ENCODE measurements around the gene SFXN1. TPM values are rescaled to one million over a fixed set of nuclear protein-coding genes. Genes with fewer than 3 reads are reported as not detected.

Gene SFXN1
- total and polyA plus RNA-seq, 2 of the 4 experiments (the other 2 are of a cell fraction), result 131 to 410 TPM

DNA sequence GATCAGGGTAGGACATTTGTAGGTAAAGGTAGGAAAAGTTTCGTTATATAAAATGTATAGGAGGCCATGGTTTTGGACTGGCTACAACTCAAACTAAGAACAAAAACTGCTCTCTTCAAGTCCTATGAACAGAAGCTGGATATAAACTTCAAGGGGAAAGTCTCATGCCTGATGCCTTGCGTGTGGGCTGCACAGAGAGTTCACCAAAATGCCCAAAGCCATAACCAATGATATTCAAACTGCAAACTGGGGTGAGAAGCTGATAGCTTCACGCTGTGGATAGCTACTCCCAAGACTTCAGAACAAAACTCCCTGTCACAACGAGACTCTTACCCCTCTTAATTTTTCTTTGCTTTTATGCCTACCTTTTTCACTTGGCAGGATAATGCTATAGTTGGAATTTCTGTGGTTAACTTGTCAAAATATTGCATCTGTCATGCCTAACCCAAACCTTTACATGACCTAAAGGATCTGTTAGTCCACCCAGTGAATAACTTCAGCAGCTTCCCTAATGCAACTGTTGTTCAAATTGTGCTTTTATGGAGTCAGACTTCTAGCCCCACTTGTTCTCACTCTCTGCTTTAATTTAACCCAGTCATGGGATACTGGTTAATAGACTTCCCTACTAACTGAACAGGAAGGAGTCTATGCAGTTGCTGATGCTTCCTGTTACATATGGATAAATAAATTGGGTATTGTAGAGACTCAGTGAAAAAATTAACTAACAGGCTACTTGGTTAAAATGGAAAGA is 71.9 kb downstream of the SFXN1 start:
- Histone ChIP-seq H3K27me3 (ENCODE audit: control insufficient read depth, insufficient read depth, low read length) (peaks cover 2% of the 10 kb centered on the region; the same call in 1 of the 2 replicates), H3K23ac (ENCODE audit: low read depth, low read length) (no peak overlapping the region), H3K4ac (ENCODE audit: low read depth, low read length) (no peak overlapping the region), H3K14ac (replicated peaks; ENCODE audit: low read depth, low read length) (no peak overlapping the region), H4K91ac (ENCODE audit: insufficient read depth, low read depth, low read length) (no peak overlapping the region), H2BK20ac (ENCODE audit: low read depth, low read length) (no peak overlapping the region), H3K9me1 (ENCODE audit: insufficient read depth, low read length) (no peaks in the 10 kb centered on the region), H2BK120ac (ENCODE audit: low read depth, low read length) (no peak overlapping the region), H3K36me3 (ENCODE audit: control insufficient read depth, insufficient read depth, low read length) (no peaks in the 10 kb centered on the region), H2AK9ac (replicated peaks; ENCODE audit: low read depth, low read length, poor library complexity) (no peak overlapping the region), H3K4me1 (ENCODE audit: control insufficient read depth, insufficient read depth, low read length) (no peaks in the 10 kb centered on the region), H2AFZ (replicated peaks; ENCODE audit: low read length, poor library complexity) (no peak overlapping the region), H3K79me1 (ENCODE audit: low read depth in 1 of 2, low read length in 2 of 2) (no peaks in the 10 kb centered on the region), H3K18ac (ENCODE audit: low read depth, low read length) (no peak overlapping the region), H3K9me3 (ENCODE audit: control insufficient read depth, insufficient read depth, low read length) (no peaks in the 10 kb centered on the region), H4K20me1 (ENCODE audit: insufficient read depth, low read length) (no peaks in the 10 kb centered on the region), H3K56ac (ENCODE audit: extremely low read depth, insufficient read depth, low read length) (no peak overlapping the region), H3K27ac (ENCODE audit: insufficient read depth, low read length) (no peak overlapping the region), H3K4me2 (ENCODE audit: low read depth, low read length) (no peak overlapping the region), H3K9ac (ENCODE audit: low read depth, low read length) (no peak overlapping the region), H2BK15ac (ENCODE audit: low read depth, low read length) (no peak overlapping the region), H2BK5ac (ENCODE audit: low read depth, low read length, poor library complexity, severe bottlenecking) (no peak overlapping the region), H4K8ac (ENCODE audit: low read depth in 2 of 2, low read length in 2 of 2) (no peak overlapping the region), H2AK5ac (ENCODE audit: low read depth, low read length) (no peak overlapping the region), H3K4me3 (ENCODE audit: insufficient read depth, low read depth, low read length) (no peak overlapping the region), H4K5ac (ENCODE audit: low read depth, low read length) (no peak overlapping the region)
- dilution Hi-C loops (cut with HindIII; ENCODE audit: low sequenced_read_pairs, unreplicated experiment), result no loop called here
- TF ChIP-seq CTCF (conservative IDR thresholded peaks at IDR 0.05; ENCODE audit: low read depth, low read length) (no peak), RAD21 (IDR thresholded peaks at IDR 0.05; ENCODE audit: low read length) (no peak), BHLHE40 (IDR thresholded peaks at IDR 0.05; ENCODE audit: low read depth, low read length) (no peak), MAFK (IDR thresholded peaks at IDR 0.05; ENCODE audit: low read depth, low read length) (no peak), USF2 (IDR thresholded peaks at IDR 0.05; ENCODE audit: low read depth, low read length) (no peak), RCOR1 (IDR thresholded peaks at IDR 0.05; ENCODE audit: insufficient replicate concordance, low read length) (no peak), MXI1 (IDR thresholded peaks at IDR 0.05; ENCODE audit: borderline replicate concordance, low read depth, low read length) (no peak), RFX5 (IDR thresholded peaks at IDR 0.05; ENCODE audit: low read depth, low read length) (no peak), MAZ (IDR thresholded peaks at IDR 0.05; ENCODE audit: borderline replicate concordance, low read depth, low read length) (no peak), NFE2L2 (IDR thresholded peaks at IDR 0.05; ENCODE audit: low read depth, low read length) (no peak), FOS (IDR thresholded peaks at IDR 0.05; ENCODE audit: low read depth, low read length) (no peak), POLR2A (IDR thresholded peaks at IDR 0.05; ENCODE audit: low read depth, low read length) (no peak), CHD1 (IDR thresholded peaks at IDR 0.05; ENCODE audit: low read depth, low read length) (no peak), CEBPB (IDR thresholded peaks at IDR 0.05; ENCODE audit: low read depth, low read length) (no peak), SMC3 (IDR thresholded peaks at IDR 0.05; ENCODE audit: low read depth, low read length) (no peak)
- TF ChIP-seq, protein P1, sequence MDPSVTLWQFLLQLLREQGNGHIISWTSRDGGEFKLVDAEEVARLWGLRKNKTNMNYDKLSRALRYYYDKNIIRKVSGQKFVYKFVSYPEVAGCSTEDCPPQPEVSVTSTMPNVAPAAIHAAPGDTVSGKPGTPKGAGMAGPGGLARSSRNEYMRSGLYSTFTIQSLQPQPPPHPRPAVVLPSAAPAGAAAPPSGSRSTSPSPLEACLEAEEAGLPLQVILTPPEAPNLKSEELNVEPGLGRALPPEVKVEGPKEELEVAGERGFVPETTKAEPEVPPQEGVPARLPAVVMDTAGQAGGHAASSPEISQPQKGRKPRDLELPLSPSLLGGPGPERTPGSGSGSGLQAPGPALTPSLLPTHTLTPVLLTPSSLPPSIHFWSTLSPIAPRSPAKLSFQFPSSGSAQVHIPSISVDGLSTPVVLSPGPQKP (IDR thresholded peaks at IDR 0.05; ENCODE audit: borderline replicate concordance, low read depth, low read length), result no peak
- BruUV-seq (replicated peaks), result no TSS peak
- CTCF ChIA-PET, result no interaction called here
- WGBS, 2 experiments (ENCODE audit: extremely low coverage in 2 of 2, insufficient read length in 1 of 2), result no CpG with 5 or more reads among the region's 4 CpGs
- POLR2A ChIA-PET (ENCODE audit: unreplicated experiment), result no interaction called here
- intact Hi-C loops (cut with micrococcal nuclease), result no loop called here
- in situ Hi-C loops (cut with MboI; ENCODE audit: low sequenced_read_pairs), result no loop called here
- DNase-seq (no peak), ATAC-seq (ENCODE audit: low read depth) (no peak)
